ENCODE measurements around the gene SAMD4A.

SAMD4A gene

DNA sequence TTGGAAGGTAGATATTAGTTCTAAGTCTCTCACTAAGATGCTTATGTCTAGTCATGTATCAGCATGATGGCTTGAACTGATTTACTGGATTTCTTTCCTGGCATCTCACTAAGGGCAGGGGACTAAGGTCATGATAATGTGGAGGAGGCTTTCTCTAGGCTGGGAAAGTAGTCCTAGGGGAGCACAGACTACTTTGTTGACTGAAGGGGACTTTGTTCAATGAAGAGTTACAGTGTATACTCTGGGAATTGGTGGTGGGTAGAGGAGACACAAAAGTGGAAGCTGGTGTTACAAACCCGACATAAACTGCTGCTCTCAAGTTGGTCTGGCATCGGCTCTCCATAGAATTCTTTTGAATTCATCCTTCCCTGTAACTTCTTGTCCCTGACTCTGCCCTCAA is 75.2 kb downstream of the SAMD4A start:
- TF ChIP-seq, protein P1, sequence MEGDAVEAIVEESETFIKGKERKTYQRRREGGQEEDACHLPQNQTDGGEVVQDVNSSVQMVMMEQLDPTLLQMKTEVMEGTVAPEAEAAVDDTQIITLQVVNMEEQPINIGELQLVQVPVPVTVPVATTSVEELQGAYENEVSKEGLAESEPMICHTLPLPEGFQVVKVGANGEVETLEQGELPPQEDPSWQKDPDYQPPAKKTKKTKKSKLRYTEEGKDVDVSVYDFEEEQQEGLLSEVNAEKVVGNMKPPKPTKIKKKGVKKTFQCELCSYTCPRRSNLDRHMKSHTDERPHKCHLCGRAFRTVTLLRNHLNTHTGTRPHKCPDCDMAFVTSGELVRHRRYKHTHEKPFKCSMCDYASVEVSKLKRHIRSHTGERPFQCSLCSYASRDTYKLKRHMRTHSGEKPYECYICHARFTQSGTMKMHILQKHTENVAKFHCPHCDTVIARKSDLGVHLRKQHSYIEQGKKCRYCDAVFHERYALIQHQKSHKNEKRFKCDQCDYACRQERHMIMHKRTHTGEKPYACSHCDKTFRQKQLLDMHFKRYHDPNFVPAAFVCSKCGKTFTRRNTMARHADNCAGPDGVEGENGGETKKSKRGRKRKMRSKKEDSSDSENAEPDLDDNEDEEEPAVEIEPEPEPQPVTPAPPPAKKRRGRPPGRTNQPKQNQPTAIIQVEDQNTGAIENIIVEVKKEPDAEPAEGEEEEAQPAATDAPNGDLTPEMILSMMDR (IDR thresholded peaks at IDR 0.05; ENCODE audit: extremely low read depth, missing control alignments) = no peak
- no peak for DNase-seq (ENCODE audit: low spot score)

DNA sequence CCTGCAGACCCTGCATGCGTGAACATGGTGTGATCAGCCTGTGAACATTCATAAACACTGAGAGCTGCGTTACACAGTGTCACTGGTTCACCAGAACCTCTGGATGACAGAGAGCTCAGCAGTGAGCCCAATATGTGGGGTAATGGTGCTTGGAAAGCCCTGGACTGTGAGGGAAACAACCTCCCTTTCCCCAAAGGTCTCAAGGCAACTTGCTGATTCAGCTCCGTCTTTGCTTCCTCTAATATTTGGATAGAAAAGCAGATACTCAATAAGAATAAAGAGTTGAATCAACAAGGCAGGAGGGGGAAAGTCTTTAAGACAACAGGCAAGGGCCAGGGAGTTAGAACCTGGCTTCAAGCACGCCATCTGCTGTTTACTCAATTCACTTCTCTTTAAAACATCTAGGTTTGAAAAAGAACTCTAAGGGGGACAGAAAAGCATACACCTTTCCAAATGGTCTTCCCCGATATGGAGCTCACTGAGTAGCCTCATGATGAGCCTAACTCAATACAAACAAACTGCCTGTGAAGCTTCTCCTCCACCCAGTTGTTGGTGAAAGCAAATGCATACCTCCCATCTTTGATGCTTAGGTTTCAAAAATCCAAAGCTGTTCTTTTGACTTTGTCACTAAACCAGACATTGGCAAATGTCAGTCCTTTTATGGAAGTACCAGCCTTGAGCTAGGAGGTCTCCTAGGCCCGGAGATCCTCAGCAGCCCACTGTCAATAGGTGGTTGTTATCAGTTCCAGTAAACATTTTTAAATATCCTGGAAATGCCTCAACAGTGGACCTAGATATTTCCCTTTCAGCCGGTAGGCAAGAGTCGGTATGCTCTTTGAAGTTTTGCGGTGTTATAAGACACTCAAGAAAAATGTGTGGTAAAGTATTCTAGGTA is 76.1 kb downstream of the SAMD4A start:
- DNase-seq (ENCODE audit: low spot score) = peak; percentile 29
- TF ChIP-seq, protein P1 (IDR thresholded peaks at IDR 0.05; ENCODE audit: extremely low read depth, missing control alignments) = no peak

- no peak for DNase-seq (ENCODE audit: low spot score)
- TF ChIP-seq, protein P1 (IDR thresholded peaks at IDR 0.05; ENCODE audit: extremely low read depth, missing control alignments) = no peak
These were observed 76.8 kb downstream of the SAMD4A start for GRCh38 chr14:54643696-54644176.

DNA sequence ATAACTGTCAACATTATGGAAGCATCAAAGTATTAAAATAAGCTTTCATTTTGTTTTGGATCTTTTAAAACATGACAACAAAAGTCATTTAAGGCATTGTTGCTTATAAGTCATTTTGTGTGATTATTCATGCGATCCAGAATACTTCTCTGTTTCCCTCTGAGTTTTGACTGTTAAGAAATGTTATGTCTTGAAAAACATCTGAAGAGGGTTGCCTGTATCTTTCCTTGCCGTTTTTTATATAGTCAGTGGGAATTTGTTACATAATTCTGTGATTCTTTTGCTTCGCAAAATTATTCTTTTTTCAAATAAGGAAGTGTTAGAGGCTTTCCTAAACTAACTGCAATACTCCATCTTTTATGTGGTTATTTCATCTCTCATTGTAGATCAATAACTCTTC is 78.7 kb downstream of the SAMD4A start:
- TF ChIP-seq, protein P1 (IDR thresholded peaks at IDR 0.05; ENCODE audit: extremely low read depth, missing control alignments) = no peak
- DNase-seq (ENCODE audit: low spot score) = no peak

- TF ChIP-seq, protein P1 (IDR thresholded peaks at IDR 0.05; ENCODE audit: extremely low read depth, missing control alignments) = no peak
- no peak for DNase-seq (ENCODE audit: low spot score)
These were observed 79.7 kb downstream of the SAMD4A start for GRCh38 chr14:54646626-54647025.

- TF ChIP-seq, protein P1 (IDR thresholded peaks at IDR 0.05; ENCODE audit: extremely low read depth, missing control alignments) = no peak
- no peak for DNase-seq (ENCODE audit: low spot score)
These were observed 80.5 kb downstream of the SAMD4A start for GRCh38 chr14:54647378-54647777.

- DNase-seq (ENCODE audit: low spot score) = no peak
- TF ChIP-seq, protein P1 (IDR thresholded peaks at IDR 0.05; ENCODE audit: extremely low read depth, missing control alignments) = no peak
These were observed 82.1 kb downstream of the SAMD4A start for GRCh38 chr14:54649056-54649455.
